GM10847 (cell line): ENCODE results near the gene FAM161B.

ENCODE experiments used
- POLR2A ChIP-seq: IDR thresholded peaks from 2 replicates; pipeline ENCODE4 v1.6.1; 2011; ENCODE audit not compliant: insufficient read length; ENCODE audit errors: extremely low read depth

The FAM161B gene

DNA sequence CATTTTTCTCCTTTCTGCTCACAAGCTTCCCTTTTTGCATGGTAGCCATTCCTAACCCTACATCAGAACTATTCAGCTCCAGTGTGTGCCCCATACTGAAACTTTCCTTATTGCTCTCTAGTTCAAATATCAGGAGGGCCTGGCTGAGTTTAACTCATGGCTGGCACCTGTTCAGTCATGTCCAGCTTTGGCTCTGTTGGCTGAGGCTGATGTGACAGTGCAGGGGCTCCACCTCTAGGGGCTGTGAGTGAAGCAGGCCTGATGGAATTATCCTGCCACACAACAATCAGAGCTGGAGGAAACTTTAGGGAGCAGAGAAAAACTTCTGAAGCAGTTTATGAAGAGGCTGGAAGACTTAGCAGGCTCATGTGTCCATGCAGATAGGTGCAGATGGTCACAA is 8.7 kb upstream of the FAM161B start:
- TF ChIP-seq POLR2A: no peak

DNA sequence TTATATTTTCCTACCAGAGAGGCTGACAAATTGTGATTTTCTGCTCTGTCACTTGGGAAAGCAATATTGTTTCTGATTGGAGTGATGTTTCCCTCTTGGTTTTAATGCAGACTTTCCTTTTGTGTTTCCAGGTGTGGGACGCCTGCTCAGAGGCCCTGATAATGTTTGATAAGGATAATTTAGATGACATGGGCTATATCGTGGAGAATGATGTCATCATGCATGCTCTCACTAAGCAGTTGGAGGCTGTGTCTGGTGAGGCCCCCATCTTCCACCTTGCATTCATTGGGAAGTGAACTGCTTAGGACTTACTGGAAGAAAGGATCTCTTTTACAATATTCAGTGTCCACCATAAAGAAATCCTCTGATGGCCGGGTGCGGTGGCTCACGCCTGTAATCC is 5.8 kb upstream of the FAM161B start:
- no peak for TF ChIP-seq POLR2A

DNA sequence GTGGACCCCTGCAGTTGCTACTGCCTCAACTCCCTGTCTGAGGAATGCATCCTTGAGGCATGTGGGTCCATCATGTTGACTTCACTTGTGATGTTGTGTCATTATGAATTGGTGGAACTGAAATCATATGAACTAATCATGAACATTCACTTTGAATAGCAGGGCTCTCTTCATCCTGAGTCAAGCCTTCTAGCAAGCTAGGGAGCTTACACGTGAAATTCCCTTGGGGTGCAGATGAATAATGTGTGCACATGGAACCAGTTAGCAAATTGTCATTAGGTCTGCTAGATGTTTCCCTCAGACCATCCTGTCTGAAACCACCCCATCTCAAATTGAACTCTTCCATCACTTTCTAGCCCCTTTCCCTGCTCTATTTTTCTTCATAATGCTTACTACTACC is 3.8 kb upstream of the FAM161B start:
- TF ChIP-seq POLR2A: no peak

DNA sequence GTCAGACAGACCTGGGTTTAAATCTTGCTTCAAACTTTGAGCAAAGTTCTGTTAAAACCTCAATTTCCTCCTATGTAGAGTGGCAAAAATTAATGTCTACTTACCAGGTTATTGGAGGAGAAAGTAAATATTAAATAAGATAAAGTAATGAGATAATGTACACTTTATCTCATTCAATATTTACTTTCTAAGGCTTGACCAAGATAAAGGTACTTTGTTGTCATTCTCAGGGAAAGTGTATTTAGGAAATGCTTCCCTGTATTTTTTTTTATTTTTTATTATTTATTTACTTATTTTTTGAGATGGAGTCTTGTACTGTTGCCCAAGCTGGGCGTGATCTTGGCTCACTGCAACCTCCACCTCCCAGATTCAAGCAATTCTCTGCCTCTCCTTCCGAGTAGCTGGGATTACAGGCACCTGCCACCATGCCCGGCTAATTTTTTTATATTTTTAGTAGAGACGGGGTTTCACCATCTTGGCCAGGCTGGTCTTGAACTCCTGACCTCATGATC is 4.7 kb downstream of the FAM161B start:
- TF ChIP-seq POLR2A: no peak

DNA sequence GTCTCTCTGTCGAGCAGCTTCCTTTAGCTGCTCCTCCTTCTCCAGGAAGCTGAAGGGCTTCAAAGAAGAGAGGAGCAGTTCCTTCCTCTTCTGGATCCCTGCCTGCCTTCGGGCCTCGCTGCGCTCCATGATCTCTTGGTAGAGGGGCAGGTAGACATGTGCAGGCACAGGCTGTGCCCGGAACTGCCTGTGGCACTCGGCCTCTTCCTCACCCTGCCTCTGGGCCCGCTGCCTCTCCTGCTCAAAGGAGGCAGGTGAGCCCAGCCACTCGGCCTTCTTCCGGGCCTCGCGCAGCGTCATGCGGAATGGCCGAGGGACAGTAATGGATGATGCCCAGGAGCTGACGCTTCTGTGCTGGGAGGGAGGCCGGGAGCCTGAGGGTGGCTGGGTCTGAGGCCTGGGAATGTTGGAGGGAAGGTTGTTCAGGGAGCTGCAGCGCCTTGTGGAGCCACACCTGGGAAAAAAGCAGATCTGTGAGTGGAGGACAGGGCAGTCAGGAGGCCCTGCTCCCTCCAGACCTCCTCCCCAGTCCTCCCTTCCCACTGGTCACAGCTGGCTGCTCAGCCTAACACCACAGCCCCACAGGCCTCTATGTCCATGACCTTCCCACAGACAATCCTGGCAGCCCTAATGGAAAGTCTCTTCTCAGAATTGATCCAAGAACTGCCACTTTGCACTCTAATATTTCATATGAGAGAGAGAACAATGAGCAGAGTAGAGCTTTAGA is 5.3 kb downstream of the FAM161B start:
- TF ChIP-seq POLR2A: no peak

DNA sequence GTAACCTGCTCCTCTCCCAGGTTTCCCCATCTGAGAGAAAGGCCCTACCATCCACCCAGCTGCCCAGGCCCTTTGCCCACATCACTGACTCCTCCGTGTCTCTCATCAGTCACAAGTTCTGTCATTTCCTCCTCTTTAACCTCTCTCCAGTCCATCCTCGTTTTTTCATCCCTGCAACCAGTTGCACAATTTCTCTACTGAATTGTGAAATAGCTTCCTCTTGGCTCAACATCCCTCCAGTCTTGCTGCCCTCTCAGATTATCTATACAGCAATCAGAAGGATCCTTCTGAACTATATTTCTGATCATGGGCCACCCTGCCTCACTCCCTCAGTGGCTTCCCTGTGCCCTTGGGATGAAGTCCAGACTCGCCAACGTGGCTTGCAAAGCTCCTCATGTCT is 6.8 kb downstream of the FAM161B start:
- no peak for TF ChIP-seq POLR2A

DNA sequence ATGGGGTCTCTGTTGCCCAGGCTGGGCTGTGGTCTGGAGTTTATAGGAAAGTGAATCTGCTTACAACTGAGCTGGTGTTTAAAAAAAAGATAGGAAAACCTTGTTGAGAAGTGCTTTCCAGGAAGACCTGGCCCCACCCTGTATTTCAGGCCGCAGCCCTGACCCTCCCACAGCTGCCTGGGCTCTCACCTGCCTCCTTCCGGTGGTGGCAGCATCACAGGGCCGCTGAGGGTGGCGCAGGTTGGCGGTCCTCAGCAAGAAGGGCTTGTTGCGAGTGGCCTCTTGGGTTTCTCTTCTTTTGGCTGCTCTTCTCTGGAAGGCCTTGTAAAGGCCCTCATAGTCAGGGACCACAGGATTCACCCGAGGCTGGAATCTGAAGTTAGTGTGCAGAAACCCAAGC is 7.7 kb downstream of the FAM161B start:
- TF ChIP-seq POLR2A: no peak

DNA sequence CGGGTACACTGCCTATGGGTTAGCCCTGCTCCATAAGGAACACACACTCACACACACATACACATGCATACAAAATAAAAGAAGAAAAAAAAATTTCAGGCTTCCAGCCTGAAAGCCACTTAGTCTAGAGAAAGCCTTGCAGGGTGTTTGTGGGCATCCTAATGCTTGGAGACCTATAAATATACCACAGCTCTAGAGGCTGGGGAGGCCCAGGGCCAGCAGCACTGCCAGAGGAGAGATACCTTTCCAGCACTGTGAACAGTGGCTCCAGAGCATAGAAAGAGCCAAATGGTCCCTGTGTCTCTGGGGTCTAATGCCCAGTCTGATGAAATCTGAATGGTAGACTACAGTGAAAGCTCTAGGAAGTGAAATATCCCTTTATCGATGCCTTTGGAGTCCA is 12.9 kb downstream of the FAM161B start:
- TF ChIP-seq POLR2A: no peak

DNA sequence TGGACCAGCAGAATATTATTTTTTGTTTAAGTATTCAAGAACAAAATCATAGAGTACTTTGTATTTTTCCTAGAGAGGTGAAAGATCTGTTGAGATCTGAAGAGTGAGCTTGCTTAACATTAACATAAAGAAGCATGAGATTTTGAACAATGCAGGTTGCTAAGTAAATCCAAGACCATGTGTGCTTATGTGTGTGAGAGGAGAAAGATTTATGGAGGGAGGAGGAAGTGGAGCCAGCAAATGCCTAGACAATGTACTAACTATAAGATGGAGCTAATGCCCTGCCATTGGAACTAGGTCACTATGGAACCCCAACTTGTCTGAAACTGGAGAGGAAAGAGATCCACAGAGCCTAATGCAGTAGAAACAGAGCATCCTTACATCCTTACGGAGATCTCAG is 13.3 kb downstream of the FAM161B start:
- TF ChIP-seq POLR2A: no peak

DNA sequence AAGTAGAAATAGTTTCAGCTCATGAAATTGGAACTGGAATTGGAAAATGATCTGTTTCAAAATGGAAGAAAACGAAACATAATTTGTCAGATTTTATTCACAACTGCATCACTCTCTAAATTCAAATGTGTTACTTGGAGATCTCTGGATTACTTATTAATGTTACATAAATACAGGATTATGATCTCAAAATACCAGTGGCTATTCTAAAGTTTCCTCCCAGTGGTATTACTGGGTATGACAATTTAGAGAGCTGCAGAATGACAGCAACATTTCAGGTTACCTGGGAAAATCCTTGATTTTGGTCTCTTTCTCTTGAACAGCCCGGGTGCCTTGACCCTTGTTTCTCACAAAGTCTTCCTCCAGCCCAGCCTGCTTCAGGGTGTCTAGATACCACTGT is 14.2 kb downstream of the FAM161B start:
- no peak for TF ChIP-seq POLR2A

DNA sequence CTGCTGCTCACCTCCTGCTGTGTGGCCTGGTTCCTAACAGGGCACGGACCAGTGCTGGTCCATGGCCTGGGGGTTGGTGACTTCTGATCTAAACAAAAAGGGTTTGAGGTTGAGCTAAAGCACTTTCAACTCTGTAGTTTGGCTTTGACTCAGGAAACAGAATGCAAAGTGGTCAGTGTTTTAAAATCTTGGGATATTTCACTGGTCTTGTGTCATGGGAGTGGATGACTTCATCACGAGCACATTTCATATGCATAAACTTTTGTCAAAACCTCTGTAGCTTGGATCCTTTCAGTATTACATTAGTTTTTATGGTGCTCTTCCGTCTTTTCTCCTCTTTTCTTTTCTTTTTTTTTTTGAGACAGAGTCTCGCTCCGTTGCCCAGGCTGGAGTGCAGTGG is 25.6 kb downstream of the FAM161B start:
- no peak for TF ChIP-seq POLR2A

DNA sequence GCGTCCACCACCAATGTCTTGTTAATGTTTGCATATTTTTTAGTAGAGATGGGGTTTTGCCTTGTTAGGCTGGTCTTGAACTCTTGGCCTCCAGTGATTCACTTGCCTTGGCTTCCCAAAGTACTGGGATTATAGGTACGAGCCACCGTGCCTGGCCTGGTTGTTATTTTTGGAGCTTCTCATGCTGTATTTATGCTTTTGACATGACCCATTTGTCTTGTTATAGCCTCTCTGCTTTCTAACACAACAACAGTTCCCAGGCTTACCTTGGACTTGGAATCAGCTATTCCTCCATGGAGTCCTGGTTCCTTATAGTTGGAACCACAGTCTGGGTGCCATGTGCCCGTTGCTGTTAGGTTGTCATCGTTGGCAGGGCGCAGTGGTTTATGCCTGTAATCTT is 33.6 kb downstream of the FAM161B start:
- no peak for TF ChIP-seq POLR2A

DNA sequence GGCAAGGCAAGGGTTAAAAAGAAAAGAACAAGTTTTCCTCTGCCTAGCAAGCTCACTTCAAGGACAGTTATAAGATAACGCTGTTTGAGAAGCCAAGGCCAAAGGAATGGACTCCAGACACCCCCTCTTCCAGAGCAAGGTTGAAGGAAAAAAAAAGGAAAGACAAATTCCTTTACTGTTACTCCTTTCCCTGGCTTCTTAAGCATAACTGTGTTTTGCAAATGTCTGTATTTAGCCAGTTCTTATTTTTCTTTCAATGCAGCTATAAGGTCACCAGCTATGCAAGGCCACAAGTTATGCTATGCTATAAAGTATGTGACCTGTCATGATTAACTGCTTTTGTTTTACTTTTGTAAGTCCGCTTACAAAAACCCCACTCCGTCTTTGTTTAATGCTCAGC is 36.6 kb downstream of the FAM161B start:
- TF ChIP-seq POLR2A: no peak

DNA sequence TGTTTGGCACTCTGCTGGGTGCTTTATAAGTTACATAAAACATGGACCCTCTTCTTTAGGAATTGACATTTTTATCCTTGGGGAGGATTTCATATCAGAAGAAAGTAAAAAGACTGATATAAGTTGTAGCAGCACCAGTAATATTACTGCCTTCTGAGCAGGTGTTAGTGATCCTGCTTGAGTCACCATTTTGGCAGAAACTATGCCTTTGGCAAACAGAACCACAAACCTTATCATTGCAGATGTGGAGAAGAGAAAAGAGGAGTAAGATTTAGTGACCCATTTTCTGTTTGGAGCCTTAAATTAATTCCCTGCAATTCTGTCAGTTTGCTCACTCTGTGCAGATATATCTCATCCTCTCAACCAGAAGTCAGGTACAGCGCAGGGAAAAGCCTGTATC is 40.2 kb downstream of the FAM161B start:
- no peak for TF ChIP-seq POLR2A

DNA sequence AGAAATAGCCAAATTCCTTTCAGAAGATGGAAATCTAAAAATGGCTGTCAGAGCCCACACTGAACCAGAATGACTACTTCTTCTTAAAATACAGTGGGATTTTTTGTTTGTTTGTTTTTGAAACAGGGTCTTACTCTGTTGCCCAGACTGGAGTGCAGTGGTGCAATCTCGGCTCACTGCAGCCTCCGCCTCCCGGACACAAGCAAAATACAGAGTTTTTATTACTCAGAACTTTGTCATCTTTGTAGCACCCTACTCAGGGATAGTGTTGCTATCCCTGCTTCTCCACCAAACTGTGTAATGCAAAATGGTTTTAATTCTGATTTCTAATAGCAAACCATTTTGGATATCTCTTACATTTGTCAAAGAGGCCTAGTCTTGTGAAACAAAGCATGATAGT is 46.9 kb downstream of the FAM161B start:
- no peak for TF ChIP-seq POLR2A

DNA sequence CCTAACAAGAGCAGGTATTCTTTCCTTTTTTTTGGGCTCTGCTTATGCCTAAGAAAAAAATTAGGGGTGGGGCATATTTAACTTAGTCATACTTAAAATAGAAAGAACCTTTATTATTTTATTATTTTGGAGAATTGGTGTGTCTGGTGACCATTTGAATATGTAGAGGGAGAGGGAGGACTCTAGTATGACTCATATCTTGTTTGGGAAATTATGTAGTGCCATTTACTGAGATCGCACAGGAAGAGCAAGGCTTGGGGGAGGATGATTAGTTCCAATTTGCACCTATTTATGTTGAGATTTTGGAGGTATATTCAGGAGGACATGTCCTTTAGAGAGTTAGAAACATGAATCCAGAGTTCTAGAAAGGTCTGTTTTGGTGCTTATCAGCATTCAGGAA is 53.4 kb downstream of the FAM161B start:
- no peak for TF ChIP-seq POLR2A

DNA sequence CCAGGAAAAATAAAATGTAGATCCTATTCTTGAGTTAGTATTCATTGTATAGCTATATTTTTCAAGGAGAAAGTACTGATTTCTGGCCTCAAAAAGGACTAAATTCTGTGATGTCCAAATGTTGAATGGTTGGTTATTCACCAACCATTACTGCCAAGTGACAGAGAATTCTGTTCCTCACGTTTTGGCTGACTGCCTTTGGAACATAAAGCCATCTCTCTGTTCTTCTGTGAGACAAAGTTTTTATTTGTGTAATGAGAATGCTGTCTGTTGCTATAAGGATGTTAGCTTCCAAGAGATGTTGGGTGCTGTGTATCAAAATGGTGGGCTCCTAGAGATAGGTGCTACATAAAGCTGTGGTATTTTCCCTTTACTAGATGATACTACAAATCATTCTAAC is 54.0 kb downstream of the FAM161B start:
- no peak for TF ChIP-seq POLR2A

DNA sequence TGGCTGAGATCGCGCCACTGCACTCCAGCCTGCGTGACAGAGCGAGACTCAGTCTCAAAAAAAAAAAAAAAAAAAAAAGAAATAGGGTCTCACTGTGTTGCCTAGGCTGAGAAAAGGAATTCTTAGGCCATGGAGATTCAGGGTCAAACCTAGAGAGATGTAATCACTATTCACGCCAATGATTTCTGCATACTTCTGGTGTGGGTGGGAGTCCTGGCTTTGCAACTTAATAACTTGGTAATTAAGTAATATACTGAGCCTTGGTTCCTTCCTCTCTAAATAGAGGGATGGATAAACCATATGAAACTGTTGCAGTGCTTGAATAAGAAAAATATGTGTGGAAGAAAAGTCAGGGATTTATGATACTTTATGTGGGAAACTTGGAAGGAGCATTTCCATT is 60.5 kb downstream of the FAM161B start:
- no peak for TF ChIP-seq POLR2A

DNA sequence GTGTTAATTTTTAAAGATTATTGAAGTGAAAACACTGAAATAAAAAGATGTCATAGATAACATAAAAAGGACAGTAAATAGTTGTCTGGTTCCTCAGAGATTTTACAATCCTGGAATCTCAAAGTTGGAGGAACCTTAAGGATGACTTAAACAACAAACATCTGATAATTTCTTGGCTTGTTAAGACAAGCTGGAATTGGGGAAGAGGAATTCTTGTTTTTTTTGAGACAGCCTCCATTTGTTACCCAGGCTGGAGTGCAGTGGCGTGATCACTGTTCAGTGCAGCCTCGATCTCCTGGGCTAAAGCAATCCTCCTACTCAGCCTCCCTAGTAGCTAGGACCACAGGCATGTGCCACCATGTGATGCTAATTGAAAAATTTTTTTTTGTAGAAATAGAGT is 60.9 kb downstream of the FAM161B start:
- no peak for TF ChIP-seq POLR2A

DNA sequence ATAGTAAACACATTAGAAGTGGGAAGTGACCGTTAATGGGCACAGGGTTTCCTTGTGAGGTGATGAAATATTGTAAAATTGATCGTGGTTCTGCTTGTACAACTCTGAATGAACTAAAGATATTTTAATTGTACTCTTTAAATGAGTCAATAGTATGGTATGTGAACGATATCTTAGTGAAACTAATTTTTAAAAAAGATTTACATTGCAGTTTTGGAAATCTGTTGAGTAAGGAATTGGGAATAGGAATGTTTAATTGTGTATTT is 61.5 kb downstream of the FAM161B start:
- TF ChIP-seq POLR2A: no peak
